Daoy (cell line): ENCODE data around the gene ZNF410. TPM values are rescaled to one million over a fixed set of nuclear protein-coding genes. Genes with fewer than 3 reads are reported as not detected.
A peak's percentile ranks its signal among the peaks of the same experiment; 100 is the strongest.
"Not testable (repeated sequence)": the region's sequence is repeated elsewhere in the genome, so short reads cannot be mapped to it uniquely, and the experiment has no call there.

Experiments used
- DNase-seq: peaks from one replicate; pipeline ENCODE4 v3.0.0-alpha.2; 2015; ENCODE audit warnings: low read depth
- total RNA-seq: library from RNA; depleted of rRNA; stranded (reverse); fragments of >200 nt; shearing (Covaris generic); gene quantifications from 2 replicates; pipeline ENCODE4 v1.2.3, GENCODE V29; 2014; rRNA removed

Gene ZNF410
- 119 and 142 TPM in 2 replicates for total RNA-seq

DNA sequence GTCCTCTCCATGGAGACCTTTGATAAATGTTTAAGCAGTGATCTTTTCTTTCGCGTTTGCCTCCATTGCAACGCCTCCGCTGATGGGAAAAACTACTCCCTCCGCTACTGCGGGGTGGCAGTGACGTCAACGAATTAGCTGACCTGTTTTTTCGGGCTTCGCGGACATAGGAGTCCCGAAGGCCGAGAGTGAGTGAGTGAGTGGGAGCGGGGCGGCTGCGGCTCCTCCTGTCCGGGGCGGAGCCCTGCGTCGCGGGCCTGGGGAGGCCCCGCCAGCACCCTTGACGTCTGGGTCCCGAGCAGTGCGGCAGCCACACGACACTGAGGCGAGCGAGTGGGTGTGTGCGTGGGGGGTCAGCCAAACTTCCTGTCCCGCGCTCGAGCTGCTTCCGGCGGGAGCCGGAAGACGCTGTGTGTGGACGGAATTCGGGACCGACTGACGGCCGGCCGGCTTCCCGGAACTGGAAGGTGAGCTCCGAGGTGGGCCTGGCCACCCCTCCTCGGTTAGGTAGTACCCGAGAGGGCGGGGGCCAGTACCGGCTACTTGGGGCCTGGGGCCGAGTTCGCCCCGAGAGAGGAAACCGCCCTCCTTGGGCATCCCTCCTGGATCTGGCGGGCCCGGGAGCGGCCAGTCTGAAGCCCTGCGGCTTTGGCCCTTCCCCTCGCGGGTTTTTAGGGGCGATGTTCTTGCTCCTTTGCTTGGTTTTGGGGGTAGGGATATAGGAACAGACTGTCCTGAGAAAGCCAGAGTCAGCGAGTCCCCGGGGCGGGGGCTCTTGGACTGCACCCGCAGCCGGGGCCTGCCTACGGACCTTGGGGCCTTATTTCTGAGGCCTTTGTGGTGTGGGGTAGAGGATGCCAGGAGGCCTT is at the start of gene ZNF410:
Gene ZNF410 (plus strand): TSS at position 411 of the 869 bp plus-strand sequence. CDS start 5,317 bp downstream, outside the sequence.
- peak; percentile 99 for DNase-seq

DNA sequence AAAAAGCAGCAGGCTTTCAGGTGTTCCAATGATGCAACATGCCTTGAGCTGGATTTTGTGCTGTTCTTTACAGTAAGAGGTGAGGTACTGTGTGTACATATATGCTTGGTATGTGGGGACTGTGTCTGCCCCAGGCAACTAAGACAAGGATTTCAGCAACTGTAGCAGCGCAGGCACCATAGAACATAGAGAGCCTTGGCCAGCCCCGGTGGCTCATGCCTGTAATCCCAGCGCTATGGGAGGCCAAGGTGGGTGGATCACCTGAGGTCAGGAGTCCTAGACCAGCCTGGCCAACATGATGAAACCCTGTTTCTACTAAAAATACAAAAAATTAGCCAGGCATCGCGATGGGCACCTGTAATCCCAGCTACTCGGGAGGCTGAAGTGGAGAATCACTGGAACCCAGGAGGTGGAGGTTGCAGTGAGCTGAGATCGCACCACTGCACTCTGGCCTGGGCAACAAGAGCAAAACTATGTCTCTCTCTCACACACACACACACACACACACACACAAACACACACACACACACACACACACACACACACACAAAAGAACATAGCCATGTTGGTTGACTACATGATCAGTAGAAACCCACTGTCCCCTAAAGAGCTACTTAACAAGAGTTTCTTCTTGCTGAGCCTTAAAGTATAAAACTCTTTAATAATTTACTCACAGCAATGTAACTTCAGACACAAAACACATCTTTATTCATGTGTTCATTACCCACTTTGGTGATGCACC is 48.2 kb upstream of the ZNF410 start:
- DNase-seq: not testable (repeated sequence)

DNA sequence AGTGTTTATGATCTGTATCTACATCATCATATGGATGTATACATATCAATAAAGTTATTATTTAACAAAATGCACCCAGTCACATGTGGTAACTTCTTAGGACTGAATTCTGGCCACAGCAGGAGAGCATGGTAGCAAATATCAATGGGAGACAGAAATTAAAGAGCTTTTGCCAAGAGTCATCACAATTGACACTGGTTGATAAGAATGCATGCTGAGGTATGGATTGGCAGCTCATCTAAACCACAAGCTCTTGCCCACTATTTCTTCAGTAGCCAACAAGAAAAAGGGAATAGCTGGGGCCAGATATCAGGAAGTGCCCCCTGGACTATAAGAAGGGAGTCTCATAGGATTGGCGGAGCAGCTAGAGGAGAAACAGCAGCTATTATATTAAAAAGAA is 44.5 kb upstream of the ZNF410 start:
- DNase-seq: no peak

GRCh38 chr14:73842851-73843250 is 43.8 kb upstream of the ZNF410 start:
- no peak for DNase-seq

GRCh38 chr14:73843296-73843695 is 43.4 kb upstream of the ZNF410 start:
- DNase-seq: no peak

GRCh38 chr14:73846947-73847346 is 39.7 kb upstream of the ZNF410 start:
- no peak for DNase-seq

DNA sequence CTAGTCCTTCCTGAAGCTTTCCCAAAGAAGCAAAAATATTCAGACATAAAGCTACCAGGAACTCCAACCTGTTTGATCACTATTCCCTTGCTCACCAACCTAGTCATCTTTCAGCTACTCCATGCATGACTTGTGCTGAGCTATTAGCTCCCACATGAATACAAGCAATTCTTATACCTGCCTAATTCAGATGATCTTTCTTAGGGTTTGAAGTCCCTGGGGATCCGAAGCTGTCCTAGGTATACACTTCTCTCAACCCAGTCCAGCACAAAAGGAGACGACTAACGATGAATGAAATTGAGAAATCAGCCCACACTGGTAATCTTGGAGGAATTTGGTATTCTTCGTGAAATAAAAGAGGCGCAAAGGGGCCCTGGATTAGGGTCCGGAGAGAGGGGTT is 35.7 kb upstream of the ZNF410 start:
- peak; percentile 48 for DNase-seq

- DNase-seq: peak; percentile 99
Observed at GRCh38 chr14:73851567-73852382, 34.9 kb upstream of the ZNF410 start, which contains the start of gene PTGR2. PTGR2 (plus strand) TSS chr14:73851831; CDS start chr14:73858863, 7,032 bp downstream.

DNA sequence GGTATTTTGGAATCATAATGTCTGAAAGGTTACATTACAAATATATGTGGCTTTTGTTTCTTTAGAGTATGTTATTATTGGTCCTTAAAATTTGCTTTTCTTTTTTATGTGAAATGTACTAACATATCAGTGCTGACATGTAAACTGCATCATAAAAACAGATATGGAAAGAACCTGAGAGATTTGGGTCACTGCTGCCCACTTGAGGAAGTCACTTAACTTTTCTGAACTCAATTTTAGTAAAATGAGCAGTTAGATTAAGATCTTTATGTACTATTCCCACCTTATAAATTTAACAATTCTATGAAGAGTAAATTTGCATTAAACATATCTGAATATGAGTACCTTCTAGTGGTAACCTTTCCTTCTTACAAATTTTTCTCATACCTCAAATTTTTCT is 27.5 kb upstream of the ZNF410 start:
- DNase-seq: no peak

DNA sequence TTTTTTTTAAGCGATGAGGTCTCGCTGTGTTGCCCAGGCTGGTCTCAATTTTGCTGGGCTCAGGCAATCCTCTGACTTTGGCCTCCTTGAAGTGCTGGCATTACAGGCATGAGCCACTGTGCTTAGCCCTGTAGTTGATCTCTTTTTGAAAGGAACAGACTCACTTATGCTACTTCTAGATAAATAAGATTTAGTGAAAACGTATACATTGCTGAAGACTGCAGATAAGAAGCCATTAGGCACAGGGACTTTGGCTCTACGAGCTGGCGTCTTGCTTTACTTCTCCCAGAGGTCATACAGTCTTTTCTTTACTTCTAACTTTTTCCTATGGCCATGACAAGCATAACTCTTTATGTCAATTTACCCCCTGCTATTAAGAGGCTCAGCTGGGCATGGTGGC is 25.6 kb upstream of the ZNF410 start:
- no peak for DNase-seq

DNA sequence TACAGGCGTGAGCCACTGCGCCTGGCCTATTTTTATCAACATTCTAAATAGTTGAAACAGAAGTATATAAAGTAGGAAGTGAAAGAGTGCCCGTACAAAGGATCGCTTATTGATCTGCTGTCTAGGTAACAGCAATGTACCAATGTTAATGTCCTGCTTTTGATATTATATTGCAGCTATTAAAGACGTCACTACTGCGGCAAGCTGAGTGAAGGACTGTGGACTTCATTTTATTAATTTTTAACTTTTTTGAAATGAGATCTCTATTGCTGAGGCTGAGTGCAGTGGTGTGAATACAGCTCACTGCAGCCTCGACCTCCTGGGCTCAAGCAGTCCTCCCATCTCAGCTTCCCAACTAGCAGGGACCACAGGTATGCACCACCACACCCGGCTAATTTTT is 24.2 kb upstream of the ZNF410 start:
- no peak for DNase-seq

GRCh38 chr14:73863209-73863608 is 23.4 kb upstream of the ZNF410 start:
- DNase-seq: no peak

DNA sequence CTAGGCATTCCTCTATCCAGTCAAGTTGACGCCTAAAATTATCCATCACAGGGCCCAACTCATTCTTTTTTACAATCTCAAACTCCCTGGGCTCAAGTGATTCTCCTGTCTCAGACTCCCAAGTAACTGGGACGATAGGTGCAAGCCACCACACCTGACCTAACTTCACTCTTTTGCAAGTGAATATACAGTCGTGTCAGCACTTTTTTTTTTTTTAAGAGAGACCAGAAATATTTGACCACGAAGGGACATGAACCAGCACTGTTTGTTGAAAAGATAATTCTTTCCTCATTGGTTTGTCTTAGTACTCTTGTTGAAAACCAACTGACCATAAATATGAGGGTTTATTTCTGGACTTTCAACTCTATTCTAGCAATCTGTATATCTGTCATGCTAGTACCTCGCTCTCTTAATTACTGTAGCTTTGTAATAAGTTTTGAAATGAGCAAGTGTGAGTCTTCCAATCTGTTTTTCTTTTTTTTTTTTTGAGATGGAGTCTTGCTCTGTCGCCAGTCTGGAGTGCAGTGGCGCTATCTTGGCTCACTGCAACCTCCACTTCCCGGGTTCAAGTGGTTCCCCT is 21.0 kb upstream of the ZNF410 start:
- no peak for DNase-seq

DNA sequence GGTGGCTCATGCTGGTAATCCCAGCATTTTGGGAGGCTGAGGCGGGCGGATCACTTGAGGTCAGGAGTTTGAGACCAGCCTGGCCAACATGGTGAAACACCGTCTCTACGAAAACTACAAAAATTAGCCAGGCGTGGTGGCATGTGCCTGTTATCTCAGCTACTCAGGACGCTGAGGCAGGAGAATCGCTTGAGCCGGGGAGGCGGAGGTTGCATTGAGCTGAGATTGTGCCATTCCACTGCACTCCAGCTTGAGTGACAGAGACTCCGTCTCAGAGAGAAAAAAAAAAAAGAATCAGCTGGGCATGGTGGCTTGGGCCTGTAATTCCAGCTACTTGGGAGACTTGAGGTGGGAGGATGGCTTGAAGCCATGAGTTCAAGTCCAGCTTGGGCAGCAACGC is 16.9 kb upstream of the ZNF410 start:
- DNase-seq: not testable (repeated sequence)

DNA sequence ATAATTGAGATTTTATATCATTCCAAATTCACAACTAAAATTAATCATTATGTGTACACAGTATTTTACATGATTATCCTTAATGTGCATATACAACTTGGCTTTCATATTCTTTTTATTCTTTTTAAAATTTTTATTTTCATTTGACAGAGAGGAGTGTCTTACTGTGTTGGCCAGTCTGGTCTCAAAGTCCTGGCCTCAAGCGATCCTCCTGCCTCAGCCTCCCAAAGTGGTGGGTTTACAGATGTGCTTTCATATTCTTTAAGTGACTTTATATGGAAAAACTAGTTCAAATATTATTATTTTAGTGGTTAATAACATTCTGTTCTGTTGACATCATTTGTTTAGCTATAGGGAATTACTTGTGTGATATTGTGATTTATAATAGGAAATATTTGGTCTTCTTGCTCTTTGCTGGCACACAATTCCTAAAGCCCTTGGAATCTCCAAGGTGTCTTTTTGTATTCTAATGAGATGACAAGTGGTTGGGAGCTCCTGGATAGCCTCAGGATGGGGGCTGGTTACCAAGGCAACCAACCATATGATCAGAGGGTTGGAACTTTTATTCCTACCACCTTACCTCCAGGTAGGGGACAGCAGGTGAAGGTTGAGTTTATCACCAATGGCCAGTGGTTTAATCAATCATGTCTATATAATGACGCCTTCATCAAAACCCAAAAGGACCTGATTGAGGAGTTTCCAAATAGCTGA is 16.0 kb upstream of the ZNF410 start:
- DNase-seq: no peak

- no peak for DNase-seq
Observed at GRCh38 chr14:73873660-73874059, 13.0 kb upstream of the ZNF410 start.

- DNase-seq: no peak
Observed at GRCh38 chr14:73877790-73878189, 8.9 kb upstream of the ZNF410 start.

DNA sequence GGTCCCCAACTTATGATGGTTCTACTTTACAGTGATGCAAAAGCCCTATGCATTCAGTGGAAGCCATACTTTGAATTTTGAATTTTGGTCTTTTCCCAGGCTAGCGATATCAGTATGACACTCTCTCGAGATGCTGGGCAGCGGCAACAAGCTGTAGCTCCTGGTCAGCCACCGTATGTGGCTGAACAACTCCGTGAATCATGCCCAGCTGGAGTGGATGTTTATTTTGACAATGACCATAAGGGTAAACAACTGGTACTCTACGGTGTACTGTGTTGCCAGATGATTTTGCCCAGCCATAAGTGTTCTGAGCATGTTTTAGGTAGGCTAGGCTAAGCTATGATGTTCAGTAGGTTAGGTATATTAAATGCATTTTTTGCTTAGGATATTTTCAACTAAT is 8.2 kb upstream of the ZNF410 start:
- DNase-seq: peak; percentile 60

DNA sequence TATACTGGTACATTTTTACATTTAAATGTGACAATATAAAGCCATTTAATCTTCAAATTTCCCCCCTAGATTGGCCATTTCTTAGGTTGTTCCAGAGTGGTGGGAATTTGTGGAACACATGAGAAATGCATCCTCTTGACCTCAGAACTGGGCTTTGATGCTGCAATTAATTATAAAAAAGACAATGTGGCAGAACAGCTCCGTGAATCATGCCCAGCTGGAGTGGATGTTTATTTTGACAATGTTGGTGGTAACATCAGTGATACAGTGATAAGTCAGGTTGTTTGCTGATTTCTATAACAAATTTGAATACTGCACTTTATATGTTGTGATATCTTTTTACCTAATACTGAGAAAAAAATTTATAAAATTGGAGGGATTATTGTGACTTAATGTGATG is 7.6 kb upstream of the ZNF410 start:
- DNase-seq: peak; percentile 42

GRCh38 chr14:73884438-73885190 is 2.0 kb upstream of the ZNF410 start:
- DNase-seq: no peak
